AG04450 (cell line): ENCODE data around the gene PGBD2. TPM values are rescaled to one million over a fixed set of nuclear protein-coding genes. Genes with fewer than 3 reads are reported as not detected.
"Not testable (repeated sequence)": the region's sequence is repeated elsewhere in the genome, so short reads cannot be mapped to it uniquely, and the experiment has no call there.

Experiments used
- CTCF ChIA-PET: fragments of 300-600, 350-600 bp; formaldehyde crosslinking; extraction: SDS; loops from one replicate; lab custom pipeline; 2022; ENCODE audit warnings: antibody characterized with exemption, inconsistent platforms; lab: Charles Lee
- POLR2A ChIA-PET: fragments of 350-600 bp; formaldehyde crosslinking; extraction: SDS; loops from one replicate; lab custom pipeline; 2021; ENCODE audit warnings: antibody characterized with exemption, inconsistent platforms; lab: Yijun Ruan, JAX
- DNase-seq: peaks from one replicate; pipeline ENCODE4 v3.0.0-alpha.2; 2011; ENCODE audit warnings: low read depth, low spot score
- H3K27ac ChIP-seq: one replicate; pipeline ENCODE4 v1.5.1; 2012; ENCODE audit warnings: low read depth, low read length, control low read depth
- H3K27me3 ChIP-seq: one replicate; pipeline ENCODE4 v1.6.0; 2012; ENCODE audit warnings: low read length; ENCODE audit not compliant: control insufficient read depth, insufficient read depth
- H3K4me3 ChIP-seq: 2 replicates; pipeline ENCODE4 v1.5.1; 2011; ENCODE audit warnings: mild to moderate bottlenecking, low read depth, low read length, control low read depth
- H3K9me3 ChIP-seq: 2 replicates; pipeline ENCODE4 v1.5.1; 2012; ENCODE audit warnings: low read length; ENCODE audit not compliant: control insufficient read depth, insufficient read depth
- CTCF ChIP-seq: IDR thresholded peaks from 2 replicates; pipeline ENCODE4 v1.5.1; 2011; ENCODE audit warnings: low read depth, low read length, control low read depth, inconsistent platforms
- polyA plus RNA-seq: library from polyadenylated mRNA; depleted of rRNA; stranded (reverse); fragments of >200 nt; gene quantifications from 2 replicates; pipeline ENCODE4 v1.2.3, GENCODE V29; 2011

Gene PGBD2
- polyA plus RNA-seq, 1 experiment, result 6.7 TPM

DNA sequence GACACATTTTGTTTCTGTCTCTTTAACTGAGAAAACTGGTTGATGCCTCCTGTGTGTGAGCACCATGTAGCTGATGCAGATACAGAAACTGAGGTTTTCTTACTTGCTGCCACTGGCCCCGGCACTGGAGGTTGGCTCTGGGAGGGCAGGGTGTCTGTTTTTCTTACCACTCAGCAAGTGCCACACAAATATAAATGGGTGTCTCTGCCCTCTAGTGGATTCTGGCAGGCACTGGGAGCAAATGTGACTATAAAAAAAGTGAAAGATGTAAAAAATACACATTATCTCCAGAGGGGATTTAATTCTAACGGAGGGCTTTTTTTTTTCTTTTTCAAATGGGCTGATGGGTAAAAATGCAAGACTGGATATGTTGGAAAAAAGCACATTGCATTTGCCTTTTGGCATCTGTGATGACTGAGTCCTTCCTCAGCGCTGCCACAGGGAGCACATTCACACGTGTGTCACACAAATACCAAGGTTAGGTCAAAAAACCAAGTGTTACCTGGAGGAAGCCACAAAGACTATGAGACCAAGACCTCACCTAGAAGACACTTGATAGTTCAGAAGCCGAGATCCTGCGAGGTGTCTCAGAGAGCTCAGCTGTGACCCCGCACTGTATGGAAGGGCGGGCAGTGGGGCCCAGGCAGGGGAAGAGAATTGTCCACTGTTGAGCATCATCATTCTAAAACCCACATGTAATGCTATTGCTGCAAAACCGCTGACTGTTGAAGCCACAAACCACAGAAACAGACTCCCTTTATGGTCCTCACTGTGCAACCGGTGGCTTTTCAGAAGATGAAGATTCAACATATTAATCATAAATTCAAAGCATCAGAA is 18.9 kb downstream of the PGBD2 start:
- peak; percentile 70 for TF ChIP-seq CTCF
- ChIA-PET CTCF (interaction anchor here (0.6 kb wide), 1 partner anchor 23 kb away, joined by 3 read pairs; no protein-coding TSS in a partner anchor), POLR2A (no interaction called here)
- Histone ChIP-seq H3K27me3 (no peaks in the 10 kb centered on the region), H3K27ac (no peak overlapping the region), H3K4me3 (no peak overlapping the region), H3K9me3 (no peaks in the 10 kb centered on the region)
- DNase-seq, result no peak

- not testable (repeated sequence) for H3K9me3 ChIP-seq, H3K27ac ChIP-seq, H3K4me3 ChIP-seq, DNase-seq, H3K27me3 ChIP-seq
- POLR2A ChIA-PET, result interaction anchor here (0.9 to 1.3 kb wide), 3 partner anchors 17 to 88 kb away, joined by 3 to 5 read pairs (median 4); partner anchors contain the start of genes ZNF672 and ZNF692
- CTCF ChIA-PET, result interaction anchor here (1.2 to 1.4 kb wide), 3 partner anchors 11 to 84 kb away, joined by 3 to 7 read pairs (median 3); no protein-coding TSS in a partner anchor
Observed at GRCh38 chr1:248925859-248926258, 19.8 kb downstream of the PGBD2 start.

- peak overlapping the region; percentile 47 for H3K27ac ChIP-seq
- peak; percentile 26 for DNase-seq
- no peaks in the 10 kb centered on the region for H3K27me3 ChIP-seq
- H3K9me3 ChIP-seq, result no peaks in the 10 kb centered on the region
- TF ChIP-seq CTCF, result no peak
- ChIA-PET POLR2A (interaction anchor here (0.9 to 1.3 kb wide), 3 partner anchors 18 to 89 kb away, joined by 3 to 5 read pairs (median 4); partner anchors contain the start of genes ZNF672 and ZNF692), CTCF (interaction anchor here (1.2 to 1.4 kb wide), 3 partner anchors 12 to 85 kb away, joined by 3 to 7 read pairs (median 3); no protein-coding TSS in a partner anchor)
- no peak overlapping the region for H3K4me3 ChIP-seq
Observed at GRCh38 chr1:248926401-248927182, 20.6 kb downstream of the PGBD2 start.

DNA sequence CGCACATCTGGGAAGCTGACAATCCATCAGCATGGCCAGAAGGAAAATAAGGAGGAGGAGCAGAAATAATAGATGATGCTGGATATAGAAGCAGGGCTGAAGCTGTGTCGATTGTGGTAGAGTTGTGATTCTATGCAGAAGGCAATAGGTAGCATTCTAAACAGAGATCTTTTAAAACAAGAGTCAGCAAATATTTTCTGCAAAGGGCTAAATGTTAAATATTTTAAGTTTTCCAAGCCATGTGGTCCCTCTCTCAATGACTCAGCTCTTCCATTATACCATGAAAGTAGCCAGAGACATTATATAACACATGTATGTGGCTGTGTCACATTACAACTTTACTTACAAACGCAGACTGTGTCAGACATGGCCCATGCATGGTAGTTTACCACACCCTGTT is 21.2 kb downstream of the PGBD2 start:
- POLR2A ChIA-PET, H3K4me3 ChIP-seq, H3K27ac ChIP-seq, H3K9me3 ChIP-seq, H3K27me3 ChIP-seq, DNase-seq: not testable (repeated sequence)
- CTCF ChIA-PET, result interaction anchor here (0.6 kb wide), 1 partner anchor 1441 kb away, joined by 3 read pairs; no protein-coding TSS in a partner anchor

GRCh38 chr1:248928122-248928521 is 22.1 kb downstream of the PGBD2 start:
- H3K27ac ChIP-seq, DNase-seq, H3K4me3 ChIP-seq, H3K9me3 ChIP-seq, CTCF ChIA-PET, H3K27me3 ChIP-seq, POLR2A ChIA-PET: not testable (repeated sequence)

DNA sequence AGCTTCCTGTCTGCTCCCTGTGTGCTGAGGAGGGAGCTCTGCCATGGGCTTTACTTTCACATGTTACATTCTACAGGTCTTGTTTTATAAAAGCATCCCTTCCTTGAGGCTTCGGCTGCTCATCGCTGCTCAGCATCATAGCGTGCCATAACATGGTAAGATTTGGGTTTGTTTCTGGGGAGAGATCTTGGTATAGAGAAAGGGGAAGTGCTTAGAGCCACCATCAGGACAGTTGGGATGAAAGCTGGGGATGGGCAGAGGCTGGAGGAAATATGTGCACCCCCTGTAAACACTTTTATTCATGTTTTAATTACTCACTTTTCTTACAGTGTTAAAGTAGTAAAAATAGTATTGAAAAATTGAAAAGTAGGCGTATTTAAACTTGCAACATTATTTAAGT is 24.0 kb downstream of the PGBD2 start:
- CTCF ChIA-PET, POLR2A ChIA-PET, H3K27ac ChIP-seq, H3K4me3 ChIP-seq, H3K27me3 ChIP-seq, H3K9me3 ChIP-seq, DNase-seq: not testable (repeated sequence)

DNA sequence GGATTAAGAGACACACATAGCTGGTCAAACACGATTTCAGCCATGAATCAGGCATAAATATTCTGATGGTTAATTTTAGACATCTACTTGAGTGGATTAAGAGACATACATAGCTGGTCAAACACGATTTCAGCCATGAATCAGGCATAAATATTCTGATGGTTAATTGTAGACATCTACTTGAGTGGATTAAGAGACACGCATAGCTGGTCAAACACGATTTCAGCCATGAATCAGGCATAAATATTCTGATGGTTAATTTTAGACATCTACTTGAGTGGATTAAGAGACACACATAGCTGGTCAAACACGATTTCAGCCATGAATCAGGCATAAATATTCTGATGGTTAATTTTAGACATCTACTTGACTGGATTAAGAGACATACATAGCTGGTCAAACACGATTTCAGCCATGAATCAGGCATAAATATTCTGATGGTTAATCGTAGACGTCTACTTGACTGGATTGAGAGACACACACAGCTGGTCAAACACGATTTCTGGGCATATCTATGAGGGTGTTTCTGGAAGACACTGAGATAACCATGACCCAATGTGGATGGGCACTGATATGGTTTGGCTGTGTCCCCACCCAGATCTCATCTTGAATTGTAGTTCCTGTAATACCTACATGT is 32.3 kb downstream of the PGBD2 start:
- POLR2A ChIA-PET, H3K4me3 ChIP-seq, DNase-seq, H3K27ac ChIP-seq, CTCF ChIA-PET, H3K9me3 ChIP-seq, H3K27me3 ChIP-seq: not testable (repeated sequence)

DNA sequence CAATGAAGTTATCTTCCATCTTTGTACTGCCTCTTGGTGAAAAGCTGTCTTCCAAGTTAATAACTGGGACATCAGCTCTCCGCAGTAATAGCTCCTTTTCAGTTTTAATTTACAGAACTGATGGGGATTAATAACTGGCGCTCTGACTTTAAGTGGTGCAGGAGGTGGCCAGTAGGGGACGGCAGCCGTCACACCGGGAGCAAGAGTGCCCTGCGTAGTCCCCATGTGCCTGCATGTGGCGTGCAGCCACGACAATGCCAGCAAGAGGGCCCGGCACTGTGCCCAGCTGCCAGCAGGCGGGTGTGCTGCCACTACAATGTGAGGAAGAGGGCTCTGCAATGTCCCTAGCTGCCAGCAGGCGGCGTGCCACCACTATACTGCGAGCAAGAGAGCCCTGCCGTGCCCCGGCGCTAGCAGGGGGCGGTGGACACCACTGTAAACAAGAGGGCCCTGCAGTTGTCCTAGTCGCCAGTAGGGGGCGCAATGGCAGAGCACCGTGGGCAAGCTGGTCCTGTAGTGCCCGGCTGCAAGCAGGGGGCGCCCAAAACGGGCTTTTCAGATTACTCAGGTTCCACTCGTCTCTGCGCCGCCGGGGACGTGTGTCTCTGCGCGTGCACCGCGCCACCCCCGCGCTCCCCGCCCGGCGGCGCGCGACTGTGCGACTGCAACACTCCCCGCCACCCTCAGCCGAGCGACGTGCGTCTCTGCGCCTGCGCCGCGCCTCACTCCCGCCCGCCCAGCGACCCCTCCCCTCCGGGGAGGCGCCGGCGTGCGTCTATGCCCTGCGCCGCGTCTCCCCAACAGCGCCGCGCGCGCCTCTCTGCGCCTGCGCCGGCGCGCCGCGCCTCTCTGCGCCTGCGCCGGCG is 38.3 kb downstream of the PGBD2 start:
- CTCF ChIA-PET, DNase-seq, H3K27ac ChIP-seq, POLR2A ChIA-PET, H3K4me3 ChIP-seq, H3K9me3 ChIP-seq, H3K27me3 ChIP-seq: not testable (repeated sequence)
